RWPE1 (cell line): ENCODE data around the gene TBX20.

Experiments used
- CTCF ChIA-PET: fragments of 350-600 bp; sonication (Branson Sonifier 250); formaldehyde crosslinking; extraction: SDS; loops from one replicate; lab custom pipeline; 2021; lab: Yijun Ruan, JAX
- POLR2A ChIA-PET: fragments of 400-600 bp; formaldehyde crosslinking; extraction: SDS; loops from one replicate; lab custom pipeline; 2020; ENCODE audit warnings: antibody characterized with exemption; ENCODE audit not compliant: low non-redundant PET; lab: Yijun Ruan, JAX
- DNase-seq: peaks from one replicate; pipeline ENCODE4 v3.0.0; 2012; ENCODE audit warnings: low spot score
- H3K27ac ChIP-seq: fragments of 450-650 bp; 2 replicates; pipeline ENCODE4 v1.5.1; 2017
- CTCF ChIP-seq: fragments of 450-650 bp; conservative IDR thresholded peaks from 2 replicates; pipeline ENCODE4 v1.5.1; 2017; ENCODE audit warnings: low read depth, mild to moderate bottlenecking

TBX20 gene

GRCh38 chr7:35253710-35254495, at the start of gene TBX20:
Gene TBX20 (minus strand): TSS chr7:35254100. CDS start chr7:35253620, 480 bp downstream.
- POLR2A ChIA-PET: no interaction called here
- DNase-seq: no peak
- no peak within 1 kb of the TSS for H3K27ac ChIP-seq
- no peak for TF ChIP-seq CTCF
- CTCF ChIA-PET: interaction anchor here (0.7 kb wide), 1 partner anchor 1054 kb away, joined by 4 read pairs; no protein-coding TSS in a partner anchor

GRCh38 chr7:35289376-35289775, 35.5 kb upstream of the TBX20 start:
- no peak for TF ChIP-seq CTCF
- POLR2A ChIA-PET: no interaction called here
- CTCF ChIA-PET: no interaction called here
- H3K27ac ChIP-seq: no peak overlapping the region
- no peak for DNase-seq

GRCh38 chr7:35286986-35287385, 33.1 kb upstream of the TBX20 start:
- TF ChIP-seq CTCF: no peak
- no peak for DNase-seq
- ChIA-PET POLR2A (no interaction called here), CTCF (no interaction called here)
- no peak overlapping the region for H3K27ac ChIP-seq

GRCh38 chr7:35286422-35286821, 32.5 kb upstream of the TBX20 start:
- CTCF ChIA-PET: no interaction called here
- no peak for DNase-seq
- POLR2A ChIA-PET: no interaction called here
- no peak for TF ChIP-seq CTCF
- H3K27ac ChIP-seq: no peak overlapping the region

- no peak for TF ChIP-seq CTCF
- H3K27ac ChIP-seq: no peak overlapping the region
- ChIA-PET CTCF (no interaction called here), POLR2A (no interaction called here)
- no peak for DNase-seq
These were observed 31.9 kb upstream of the TBX20 start for GRCh38 chr7:35285799-35286198.

- ChIA-PET POLR2A (no interaction called here), CTCF (no interaction called here)
- no peak for TF ChIP-seq CTCF
- no peak overlapping the region for H3K27ac ChIP-seq
- no peak for DNase-seq
These were observed 27.0 kb upstream of the TBX20 start for GRCh38 chr7:35280902-35281301.
